NCI-H128 (cell line): ENCODE data around the gene ELOVL4.

ENCODE experiments used
- DNase-seq: peaks from one replicate; lab custom pipeline; 2025; ENCODE audit not compliant: unreplicated experiment; lab: John Stamatoyannopoulos, UW

The ELOVL4 gene

DNA sequence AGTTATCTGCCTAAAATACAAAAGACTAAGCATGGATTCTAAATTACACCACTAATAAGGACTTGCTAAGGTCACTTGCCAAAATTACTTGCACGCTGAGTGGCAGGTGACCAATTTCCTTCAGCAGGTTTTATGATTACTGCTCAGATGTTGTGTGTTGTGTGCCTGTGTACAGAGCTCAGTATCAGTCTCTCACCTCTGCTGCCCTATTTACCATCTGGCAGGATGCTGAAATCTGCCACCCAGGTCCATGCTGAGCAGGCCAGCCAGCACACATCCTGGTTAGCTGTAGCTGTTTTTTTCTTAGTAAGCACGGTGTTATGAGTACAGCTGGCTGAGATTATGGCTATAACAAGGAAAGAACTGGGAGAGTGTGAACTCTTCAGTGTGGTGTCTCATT, 34.0 kb downstream of the ELOVL4 start:
- DNase-seq = no peak

GRCh38 chr6:79911992-79912391, 35.4 kb downstream of the ELOVL4 start:
- no peak for DNase-seq

DNA sequence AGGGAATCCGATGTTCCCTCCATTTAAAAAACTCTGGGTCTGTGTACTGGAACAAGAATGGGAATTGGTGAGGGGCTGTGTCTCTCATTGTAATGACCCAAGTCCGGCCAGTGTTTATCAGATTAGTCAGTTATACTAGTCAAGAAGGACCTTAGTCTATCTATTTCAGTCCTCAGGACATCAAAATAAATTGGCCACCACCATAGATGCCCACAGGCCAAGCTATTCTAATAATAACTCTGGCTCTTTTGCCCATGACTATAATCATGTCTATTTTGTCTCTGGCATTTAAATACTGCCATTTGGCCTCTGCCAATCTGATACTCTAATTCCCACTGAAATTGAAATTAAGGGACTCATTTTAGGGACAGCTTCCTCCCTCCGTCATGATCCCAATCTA, 37.8 kb downstream of the ELOVL4 start:
- DNase-seq = no peak

- no peak for DNase-seq
These were observed 45.3 kb downstream of the ELOVL4 start for GRCh38 chr6:79902046-79902445.

DNA sequence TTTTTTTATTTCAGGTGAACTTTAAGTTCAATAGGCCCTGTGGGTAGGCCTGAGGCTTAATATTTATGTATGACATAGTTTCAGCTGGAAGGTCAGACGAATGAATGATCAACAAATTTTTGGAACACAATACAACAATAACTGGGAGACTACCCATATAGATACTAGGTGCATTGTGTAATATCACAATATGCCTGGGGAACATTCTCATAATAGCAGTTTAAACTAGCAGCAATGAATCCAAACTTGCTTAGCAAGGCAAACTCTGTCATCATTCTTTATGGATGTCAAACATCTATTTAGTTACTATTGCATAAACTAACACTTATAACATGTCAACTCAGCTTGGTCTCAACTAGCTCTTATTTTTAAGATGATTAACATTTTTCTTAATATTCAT, 49.3 kb downstream of the ELOVL4 start:
- DNase-seq = no peak

DNA sequence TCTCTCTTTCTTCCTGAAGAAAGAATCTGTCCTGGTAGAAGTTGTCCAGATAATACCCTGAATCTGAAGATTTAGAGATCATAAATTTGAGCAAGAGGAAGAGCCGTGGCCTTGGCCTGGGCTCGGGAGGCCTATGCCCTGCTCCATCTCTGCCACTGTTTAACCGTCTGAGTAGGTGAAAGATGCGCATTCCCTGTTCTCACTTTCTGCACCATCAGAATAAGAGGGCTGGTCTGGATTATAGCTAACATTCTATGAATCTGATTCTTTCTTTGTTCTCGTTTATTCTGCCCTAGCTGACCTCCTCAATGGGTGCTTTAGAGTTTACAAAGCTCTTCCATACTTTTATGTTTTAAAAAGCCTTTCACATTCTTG, 51.3 kb downstream of the ELOVL4 start:
- DNase-seq = no peak

DNA sequence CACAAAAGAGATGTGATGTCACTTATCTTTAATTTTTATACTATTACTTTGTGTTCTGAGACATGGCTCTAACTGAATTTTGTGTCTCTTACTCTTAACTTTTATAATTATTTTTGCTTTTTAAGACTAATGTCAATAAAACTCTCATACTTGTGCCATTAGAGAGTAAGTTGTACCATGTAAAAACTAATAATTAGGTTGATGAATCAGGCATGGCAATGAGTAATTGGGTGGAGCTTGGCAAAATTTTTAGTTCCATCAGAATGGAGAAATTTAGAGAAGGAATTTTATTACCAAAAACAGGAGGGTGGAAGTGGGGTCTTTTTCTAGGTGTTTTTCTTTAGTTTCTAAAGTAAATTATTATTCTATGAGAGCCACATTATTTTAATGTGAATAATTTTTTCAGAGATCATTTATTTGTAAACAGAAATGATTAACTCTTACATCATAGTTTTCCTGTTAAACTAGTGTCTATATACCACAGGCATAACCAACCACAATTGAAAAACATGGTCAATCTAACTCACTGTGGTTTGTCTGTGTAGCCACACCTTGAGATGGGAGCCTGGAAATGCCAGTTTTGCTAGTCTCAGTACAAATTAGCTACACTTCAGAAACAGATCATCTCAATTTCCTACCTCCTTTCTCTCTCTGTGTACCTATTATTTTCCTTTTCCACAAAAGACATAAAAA, 51.8 kb downstream of the ELOVL4 start:
- DNase-seq = no peak

GRCh38 chr6:79894939-79895338, 52.4 kb downstream of the ELOVL4 start:
- no peak for DNase-seq

DNA sequence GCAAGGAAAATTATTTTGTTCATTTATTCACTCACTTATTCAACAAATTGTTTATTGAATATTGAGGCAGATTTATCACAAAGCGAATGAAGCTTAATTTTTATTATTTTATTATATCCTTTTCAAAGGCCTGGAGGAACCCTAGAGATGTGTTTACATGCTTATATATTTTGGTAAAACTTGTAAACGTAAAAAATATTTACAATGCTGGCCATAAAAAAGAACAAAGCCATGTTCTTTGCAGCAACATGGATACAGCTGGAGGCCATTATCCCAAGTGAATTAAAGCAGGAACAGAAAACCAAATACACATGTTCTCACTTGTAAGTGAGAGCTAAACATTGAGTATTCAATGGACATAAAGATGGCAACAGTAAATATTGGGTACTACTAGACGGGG, 58.8 kb downstream of the ELOVL4 start:
- no peak for DNase-seq

- no peak for DNase-seq
These were observed 69.1 kb downstream of the ELOVL4 start for GRCh38 chr6:79878142-79878748.

DNA sequence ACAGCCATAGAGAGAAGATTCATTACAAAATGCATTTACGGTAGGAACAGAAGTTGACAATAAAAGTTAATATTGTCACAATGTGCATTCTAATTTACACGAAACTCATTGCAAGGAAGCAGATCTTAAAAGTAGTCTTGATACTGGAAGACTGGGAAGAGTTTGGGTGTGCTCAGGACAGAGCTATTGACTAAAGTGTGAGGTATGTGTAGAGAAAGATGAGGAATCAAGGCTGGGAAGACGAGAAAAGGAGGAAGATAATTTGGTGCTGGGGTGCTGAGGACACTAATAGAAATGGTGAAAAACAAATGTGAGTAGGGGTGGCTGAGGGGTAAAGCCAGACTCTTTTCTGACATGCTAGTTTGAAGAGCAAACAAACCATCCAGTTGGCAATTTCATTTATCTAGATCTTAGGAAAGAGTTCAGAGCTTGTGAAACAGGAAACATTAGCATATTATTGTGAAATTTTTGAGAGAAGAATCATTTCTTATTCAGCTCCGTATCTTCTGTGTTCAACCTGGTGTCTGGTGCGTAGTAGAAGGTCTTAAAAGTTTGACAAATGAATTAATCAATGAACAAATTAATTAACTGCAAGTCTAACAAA, 72.7 kb downstream of the ELOVL4 start:
- no peak for DNase-seq

DNA sequence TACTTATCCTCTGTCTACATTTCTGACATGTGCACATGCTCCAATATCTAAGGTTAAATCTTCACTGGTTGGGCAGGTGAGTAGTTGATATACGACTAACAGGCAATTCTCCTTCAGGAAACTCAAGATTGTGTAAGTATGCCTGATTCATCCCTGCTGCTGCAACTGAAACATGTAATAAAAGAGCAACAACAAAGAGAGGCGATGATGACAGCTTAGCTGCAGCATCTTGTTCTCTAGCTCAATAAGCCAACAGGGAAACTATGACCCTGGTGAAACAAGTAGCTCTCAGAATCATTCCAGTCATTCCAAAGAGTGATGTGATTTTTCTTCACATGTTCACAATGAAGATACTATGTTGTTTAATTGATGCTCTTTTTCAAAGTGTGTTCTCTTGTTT, 74.4 kb downstream of the ELOVL4 start:
- no peak for DNase-seq

DNA sequence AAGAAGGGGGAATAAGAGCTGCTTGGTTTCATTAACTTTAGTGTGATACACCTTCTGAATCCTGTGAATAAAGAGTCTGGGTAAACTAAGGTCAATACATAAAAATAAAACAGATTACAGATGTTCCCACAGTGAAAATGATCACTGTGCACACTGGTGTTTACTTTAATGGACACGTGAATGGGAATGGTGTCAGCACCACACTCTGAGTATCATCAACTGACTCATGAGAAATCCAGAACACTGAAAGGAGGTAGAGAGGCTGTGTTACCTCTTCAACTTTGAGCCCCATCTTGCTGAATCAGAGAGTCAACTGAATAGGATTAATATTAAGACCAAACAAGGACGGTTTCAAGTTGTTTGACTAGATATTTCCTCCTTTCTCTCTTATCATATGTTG, 75.0 kb downstream of the ELOVL4 start:
- no peak for DNase-seq

DNA sequence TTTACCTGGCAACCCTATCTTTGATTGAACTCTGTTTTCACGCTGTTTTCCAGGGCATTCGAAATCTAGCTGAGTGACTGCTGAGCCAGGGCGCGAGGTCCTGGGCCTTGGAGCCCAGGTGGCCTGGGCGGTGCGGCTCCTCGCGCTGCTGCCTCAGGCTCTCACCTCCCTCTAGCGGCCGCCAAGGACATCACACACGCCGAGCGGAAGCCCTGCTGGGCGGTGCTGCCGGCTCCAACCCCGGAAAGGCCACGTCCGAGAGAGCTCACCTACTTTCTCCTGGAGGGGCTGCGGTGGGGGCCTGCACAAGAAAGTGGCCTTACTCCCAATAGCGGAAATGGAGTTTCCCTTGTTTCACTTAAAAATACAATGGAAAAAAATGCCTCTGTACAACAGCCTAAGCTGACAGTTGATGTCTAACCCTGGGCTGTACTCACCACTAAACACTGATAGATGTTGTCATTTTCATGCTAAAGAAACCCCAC, 77.7 kb downstream of the ELOVL4 start:
- DNase-seq = peak; percentile 69

DNA sequence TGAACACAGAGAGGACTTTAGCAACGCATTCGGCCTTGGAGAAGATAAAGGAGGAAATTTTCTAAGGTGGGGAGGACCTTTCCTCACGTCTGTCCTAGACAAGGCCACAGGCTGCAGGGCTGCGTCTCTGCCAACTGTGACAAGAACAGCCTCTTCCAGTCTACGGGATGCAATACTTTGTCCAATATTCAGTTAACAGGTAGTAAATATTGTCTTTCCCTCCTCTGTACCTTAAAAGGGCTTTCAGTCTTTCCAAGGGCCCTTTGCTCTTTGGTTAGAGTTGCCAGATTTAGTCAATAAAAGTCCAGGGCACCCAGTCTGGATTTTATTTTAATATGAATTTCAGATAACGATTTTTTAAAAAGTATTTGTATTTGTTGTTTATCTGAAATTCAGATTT, 78.2 kb downstream of the ELOVL4 start:
- no peak for DNase-seq

DNA sequence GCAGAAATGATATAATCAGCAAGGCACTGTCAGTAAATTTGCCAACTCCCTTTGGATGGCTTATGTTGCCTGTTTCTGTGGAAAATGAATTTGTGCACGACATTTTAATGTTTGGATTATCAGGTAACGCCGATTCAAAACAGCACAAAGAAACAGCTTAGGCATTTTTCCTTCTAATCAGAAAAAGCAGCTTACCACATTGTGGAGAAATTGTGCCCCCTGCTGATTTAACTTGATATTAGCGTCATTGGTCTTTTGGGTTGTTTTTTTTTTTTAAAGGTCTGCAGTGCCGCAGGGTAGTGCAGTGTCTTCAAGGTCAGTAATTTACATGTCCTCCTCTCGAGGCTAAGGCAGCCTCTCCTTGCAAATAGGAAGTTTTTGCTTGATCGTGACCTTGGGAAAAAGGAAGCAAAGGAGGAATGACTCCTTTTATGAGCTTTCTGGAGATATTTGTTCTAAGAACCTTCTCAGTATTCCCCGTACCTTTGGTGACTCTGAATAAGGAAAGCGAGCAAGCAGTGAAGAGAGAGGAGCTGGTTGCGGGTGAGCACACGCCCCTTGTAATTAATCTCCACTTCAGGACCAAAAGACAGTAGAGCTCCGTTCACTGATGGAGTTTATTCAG, 79.1 kb downstream of the ELOVL4 start:
- peak; percentile 87 for DNase-seq
